Activated naive CD8-positive, alpha-beta T cell treated with anti-CD3 and anti-CD28 coated beads, Interleukin-2, amount 50 U/mL, for 24 hours (primary cell): ENCODE data around the gene TNNC2.
"Not testable (repeated sequence)": the region's sequence is repeated elsewhere in the genome, so short reads cannot be mapped to it uniquely, and the experiment has no call there.

ENCODE experiments used
- ATAC-seq: fragments of 150-1000 bp; cut with Tn5 transposase; one replicate; pipeline ENCODE4 v1.10.0; 2021
- DNase-seq: peaks from one replicate; pipeline ENCODE4 v3.0.0; 2021
- H3K27ac Mint-ChIP-seq: one replicate; pipeline ENCODE4 v1.8.0; 2021; ENCODE audit warnings: mild to moderate bottlenecking, mixed read lengths
- H3K27me3 Mint-ChIP-seq: one replicate; pipeline ENCODE4 v1.8.0; 2021; ENCODE audit warnings: mixed read lengths
- H3K36me3 Mint-ChIP-seq: one replicate; pipeline ENCODE4 v1.8.0; 2021; ENCODE audit warnings: low read depth, mixed read lengths
- H3K4me1 Mint-ChIP-seq: one replicate; pipeline ENCODE4 v1.8.0; 2021; ENCODE audit warnings: mixed read lengths
- H3K4me3 Mint-ChIP-seq: one replicate; pipeline ENCODE4 v1.8.0; 2021; ENCODE audit warnings: mild to moderate bottlenecking, moderate library complexity, mixed read lengths
- H3K9me3 Mint-ChIP-seq: one replicate; pipeline ENCODE4 v1.8.0; 2021; ENCODE audit warnings: mixed read lengths

The TNNC2 gene

DNA sequence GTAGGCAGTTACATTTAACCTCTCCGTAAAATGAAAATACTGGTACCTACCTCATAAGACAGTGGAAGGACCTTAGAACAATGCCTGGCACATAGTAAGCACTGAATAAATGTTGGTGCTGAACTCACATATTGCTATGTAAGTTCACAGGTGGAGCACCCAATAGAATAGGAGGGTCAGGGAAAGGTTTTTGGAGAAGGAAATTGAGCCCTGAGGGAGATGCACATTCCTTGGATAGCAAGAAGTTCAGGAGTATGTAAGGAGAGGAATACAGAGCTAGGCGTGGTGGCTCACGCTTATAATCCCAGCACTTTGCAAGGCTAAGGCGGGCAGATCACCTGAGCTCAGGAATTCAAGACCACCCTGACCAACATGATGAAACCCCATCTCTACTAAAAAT is 7.6 kb downstream of the TNNC2 start:
- H3K9me3 Mint-ChIP-seq, result no peaks in the 10 kb centered on the region
- H3K4me1 Mint-ChIP-seq, result peaks cover 13% of the 10 kb centered on the region
- no peak for DNase-seq
- ATAC-seq, result no peak
- peaks cover 14% of the 10 kb centered on the region for H3K36me3 Mint-ChIP-seq
- H3K4me3 Mint-ChIP-seq, result no peak overlapping the region
- H3K27me3 Mint-ChIP-seq, result peaks cover 28% of the 10 kb centered on the region
- H3K27ac Mint-ChIP-seq, result no peak overlapping the region

DNA sequence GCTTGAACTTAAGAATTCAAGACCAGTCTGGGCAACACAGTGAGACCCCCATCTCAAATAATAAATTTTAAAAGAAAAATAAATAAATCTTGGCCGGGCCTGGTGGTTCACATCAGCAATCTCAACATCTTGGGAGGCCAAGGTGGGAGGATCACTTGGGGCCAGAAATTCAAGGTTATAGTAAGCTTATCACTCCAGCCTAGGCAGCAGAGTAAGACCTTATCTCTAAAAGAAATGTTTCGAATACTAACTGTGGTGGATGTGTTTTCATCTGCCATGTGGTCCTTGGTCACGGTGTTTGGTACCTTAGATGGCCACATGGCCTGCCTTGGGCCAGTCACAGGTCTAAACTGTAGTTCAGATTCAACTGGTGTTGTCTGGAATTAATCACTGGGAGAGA is 8.9 kb downstream of the TNNC2 start:
- Mint-ChIP-seq H3K4me3 (no peak overlapping the region), H3K9me3 (no peaks in the 10 kb centered on the region), H3K27me3 (peaks cover 16% of the 10 kb centered on the region), H3K27ac (no peak overlapping the region), H3K36me3 (peaks cover 24% of the 10 kb centered on the region), H3K4me1 (peaks cover 10% of the 10 kb centered on the region)
- ATAC-seq, result no peak
- DNase-seq, result no peak

DNA sequence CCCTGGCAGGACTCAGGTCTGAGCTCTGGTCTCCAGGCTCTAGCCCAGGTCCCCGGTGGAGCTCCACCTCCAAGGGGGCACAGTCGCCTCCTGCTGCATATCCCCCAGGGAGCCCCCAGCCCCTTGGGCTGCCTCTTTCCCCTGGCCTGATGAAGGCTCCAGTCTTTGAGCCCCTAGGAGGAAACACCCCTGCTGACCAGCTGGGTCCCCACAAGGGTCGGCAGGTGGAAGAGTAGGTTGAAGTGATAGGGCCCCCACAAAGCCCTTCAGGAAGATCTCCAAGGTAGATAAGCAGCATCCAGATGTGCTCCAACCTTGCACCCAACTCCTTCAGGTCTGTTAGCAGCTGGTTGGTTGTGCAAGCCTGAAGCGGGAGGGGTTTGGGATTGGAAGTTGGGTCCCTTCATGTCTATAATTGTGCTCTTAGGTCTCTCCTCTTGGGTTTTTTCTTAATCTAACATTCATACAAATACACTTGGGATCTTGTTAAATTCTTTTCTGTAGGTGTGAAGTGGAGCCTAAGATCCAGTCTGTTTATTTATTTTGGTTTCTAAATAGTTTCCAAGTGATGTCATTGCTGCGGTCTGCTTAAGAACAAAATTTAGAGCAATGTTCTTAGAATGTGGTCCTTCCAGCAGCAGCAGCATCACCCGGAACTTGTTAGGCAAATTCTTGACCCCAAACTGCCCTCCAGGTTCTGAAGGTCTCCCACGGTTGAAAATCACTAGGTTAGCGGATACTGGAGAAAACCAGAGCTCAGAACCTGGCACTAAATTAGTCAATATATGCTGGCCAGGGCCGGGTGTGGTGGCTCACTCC is 9.5 kb downstream of the TNNC2 start:
- no peak overlapping the region for H3K4me3 Mint-ChIP-seq
- H3K27ac Mint-ChIP-seq, result no peak overlapping the region
- H3K27me3 Mint-ChIP-seq, result peaks cover 12% of the 10 kb centered on the region
- no peak for DNase-seq
- H3K4me1 Mint-ChIP-seq, result peaks cover 12% of the 10 kb centered on the region
- peaks cover 29% of the 10 kb centered on the region for H3K36me3 Mint-ChIP-seq
- ATAC-seq, result no peak
- no peaks in the 10 kb centered on the region for H3K9me3 Mint-ChIP-seq

DNA sequence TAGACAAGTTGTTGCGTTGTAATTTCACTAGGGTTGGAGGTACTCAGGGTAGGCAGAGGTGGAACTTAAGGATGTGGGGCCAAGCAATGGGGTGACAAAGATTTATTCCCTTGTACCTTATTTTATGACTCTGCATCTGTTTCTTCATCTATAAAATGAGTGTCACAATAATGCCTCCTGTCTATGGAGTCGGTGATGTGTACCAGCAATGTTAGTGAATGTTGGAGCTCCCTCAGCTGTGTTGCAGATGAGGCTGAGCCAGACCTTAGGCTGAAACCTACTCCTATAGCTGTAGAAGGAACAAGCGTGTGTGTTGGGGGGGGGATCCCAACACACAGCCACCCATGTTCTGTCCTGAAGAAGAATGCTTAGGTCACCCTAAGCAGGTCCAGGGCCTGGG is 10.2 kb downstream of the TNNC2 start:
- Mint-ChIP-seq H3K9me3 (no peaks in the 10 kb centered on the region), H3K4me3 (no peak overlapping the region), H3K27ac (no peak overlapping the region), H3K27me3 (peaks cover 6% of the 10 kb centered on the region), H3K4me1 (peaks cover 17% of the 10 kb centered on the region), H3K36me3 (peaks cover 32% of the 10 kb centered on the region)
- ATAC-seq (no peak), DNase-seq (no peak)

DNA sequence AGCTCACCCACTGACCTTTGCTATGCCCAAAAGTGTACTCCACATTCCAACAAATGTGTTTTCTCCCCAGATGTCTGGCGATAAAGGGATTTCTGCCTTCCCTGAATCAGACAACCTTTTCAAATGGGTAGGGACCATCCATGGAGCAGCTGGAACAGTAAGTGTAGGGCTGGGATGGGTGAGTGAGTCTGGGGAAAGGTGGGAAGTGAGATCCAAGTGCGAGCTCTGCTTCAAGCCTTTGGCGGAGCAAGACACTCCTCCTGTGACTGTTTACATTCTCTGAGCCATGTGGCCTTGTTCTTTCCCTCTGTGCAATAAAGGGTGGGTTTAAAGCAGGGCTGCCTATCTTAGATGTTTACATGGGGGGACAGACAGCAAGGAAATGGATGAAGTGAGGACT is 12.8 kb downstream of the TNNC2 start:
- no peak for ATAC-seq
- DNase-seq, result no peak
- Mint-ChIP-seq H3K27me3 (peaks cover under 1% of the 10 kb centered on the region), H3K9me3 (no peaks in the 10 kb centered on the region), H3K27ac (no peak overlapping the region), H3K4me1 (peaks cover 20% of the 10 kb centered on the region), H3K4me3 (peak overlapping the region; percentile 36), H3K36me3 (peaks cover 49% of the 10 kb centered on the region)

DNA sequence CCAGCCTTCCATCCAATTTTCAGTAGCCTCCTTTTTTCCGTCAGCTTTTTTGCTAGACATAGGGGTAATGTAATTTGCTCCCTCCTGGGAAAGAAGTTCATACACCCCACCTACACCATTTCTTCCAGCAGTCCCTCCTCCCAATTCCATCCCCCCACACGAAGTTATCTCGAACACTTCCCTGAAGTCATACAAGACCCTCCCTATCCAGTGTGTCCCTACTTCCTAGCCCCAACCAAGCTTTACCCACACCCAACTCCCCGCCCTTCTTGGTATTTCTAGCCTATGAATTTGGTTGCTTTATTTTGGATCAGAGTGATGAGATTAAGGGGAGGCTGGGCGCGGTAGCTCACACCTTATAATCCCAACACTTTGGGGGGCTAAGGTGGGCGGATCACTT is 13.6 kb downstream of the TNNC2 start:
- Mint-ChIP-seq H3K4me3 (peak overlapping the region; percentile 96), H3K9me3 (no peaks in the 10 kb centered on the region), H3K27me3 (no peaks in the 10 kb centered on the region), H3K27ac (peak overlapping the region; percentile 85), H3K36me3 (peaks cover 56% of the 10 kb centered on the region), H3K4me1 (peaks cover 20% of the 10 kb centered on the region)
- no peak for ATAC-seq
- DNase-seq, result no peak

DNA sequence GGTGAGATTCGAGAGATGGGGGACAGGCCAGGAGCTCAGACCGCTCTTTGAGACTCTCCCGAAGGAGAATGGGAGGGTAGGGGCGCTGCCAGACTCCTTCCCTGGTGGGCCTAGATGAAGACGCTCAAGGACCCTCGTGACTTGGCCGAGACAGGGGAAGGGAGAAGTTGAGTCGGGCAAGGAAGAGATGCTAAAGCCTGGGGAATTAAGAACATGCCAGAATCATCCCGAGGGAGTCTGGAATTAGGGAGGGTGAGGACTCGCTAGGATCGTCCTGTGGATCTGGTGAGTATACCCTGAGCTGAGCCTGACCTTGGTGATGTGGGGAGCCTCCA is 14.1 kb downstream of the TNNC2 start:
- H3K9me3 Mint-ChIP-seq, result no peaks in the 10 kb centered on the region
- H3K27me3 Mint-ChIP-seq, result no peaks in the 10 kb centered on the region
- no peak for ATAC-seq
- H3K27ac Mint-ChIP-seq, result peak overlapping the region; percentile 85
- H3K36me3 Mint-ChIP-seq, result peaks cover 58% of the 10 kb centered on the region
- DNase-seq, result no peak
- H3K4me1 Mint-ChIP-seq, result peaks cover 20% of the 10 kb centered on the region
- peak overlapping the region; percentile 96 for H3K4me3 Mint-ChIP-seq

DNA sequence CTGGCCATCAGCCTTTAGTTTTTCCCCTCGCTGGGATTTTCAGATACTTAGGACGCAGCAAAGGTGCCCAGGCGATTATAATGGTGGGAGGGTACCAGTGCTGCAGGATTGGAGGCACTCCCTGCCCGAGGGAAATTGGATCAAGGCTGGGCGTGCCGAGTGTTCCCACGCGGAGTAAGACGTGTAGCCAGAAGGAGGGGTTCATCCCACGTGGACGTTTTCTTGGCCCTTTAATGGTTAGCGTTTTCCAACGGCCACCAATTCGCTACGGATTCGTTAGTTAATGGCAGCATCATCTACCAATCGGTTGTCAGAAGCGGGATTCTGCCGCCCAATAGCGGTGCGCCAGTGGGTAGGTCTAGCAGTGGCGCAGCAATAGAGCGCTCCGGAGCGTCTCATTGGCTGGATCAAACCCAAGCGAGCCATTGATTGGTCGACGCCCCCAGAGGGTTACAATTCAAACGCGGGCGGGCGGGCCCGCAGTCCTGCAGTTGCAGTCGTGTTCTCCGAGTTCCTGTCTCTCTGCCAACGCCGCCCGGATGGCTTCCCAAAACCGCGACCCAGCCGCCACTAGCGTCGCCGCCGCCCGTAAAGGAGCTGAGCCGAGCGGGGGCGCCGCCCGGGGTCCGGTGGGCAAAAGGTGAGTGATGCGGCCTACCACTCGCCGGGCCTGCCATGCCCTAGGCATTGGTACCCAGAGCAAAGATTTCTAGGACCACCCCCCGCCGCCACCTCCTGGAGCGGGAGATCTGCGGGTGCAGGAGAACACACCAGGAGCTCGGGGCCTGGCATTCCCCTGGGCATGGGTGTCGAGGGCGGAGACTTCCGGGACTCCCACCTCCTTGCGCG is 14.7 kb downstream of the TNNC2 start, which contains the start of gene UBE2C:
UBE2C (plus strand) TSS at position 488 of the 849 bp plus-strand sequence; CDS start at position 540, 52 bp downstream.
- Mint-ChIP-seq H3K36me3 (peaks cover 60% of the 10 kb centered on the region), H3K4me1 (peaks cover 20% of the 10 kb centered on the region), H3K4me3 (peak within 1 kb of the TSS; percentile 96), H3K9me3 (no peaks in the 10 kb centered on the region), H3K27ac (peak within 1 kb of the TSS; percentile 85), H3K27me3 (no peaks in the 10 kb centered on the region)
- ATAC-seq (peak; percentile 99), DNase-seq (peak; percentile 93)

DNA sequence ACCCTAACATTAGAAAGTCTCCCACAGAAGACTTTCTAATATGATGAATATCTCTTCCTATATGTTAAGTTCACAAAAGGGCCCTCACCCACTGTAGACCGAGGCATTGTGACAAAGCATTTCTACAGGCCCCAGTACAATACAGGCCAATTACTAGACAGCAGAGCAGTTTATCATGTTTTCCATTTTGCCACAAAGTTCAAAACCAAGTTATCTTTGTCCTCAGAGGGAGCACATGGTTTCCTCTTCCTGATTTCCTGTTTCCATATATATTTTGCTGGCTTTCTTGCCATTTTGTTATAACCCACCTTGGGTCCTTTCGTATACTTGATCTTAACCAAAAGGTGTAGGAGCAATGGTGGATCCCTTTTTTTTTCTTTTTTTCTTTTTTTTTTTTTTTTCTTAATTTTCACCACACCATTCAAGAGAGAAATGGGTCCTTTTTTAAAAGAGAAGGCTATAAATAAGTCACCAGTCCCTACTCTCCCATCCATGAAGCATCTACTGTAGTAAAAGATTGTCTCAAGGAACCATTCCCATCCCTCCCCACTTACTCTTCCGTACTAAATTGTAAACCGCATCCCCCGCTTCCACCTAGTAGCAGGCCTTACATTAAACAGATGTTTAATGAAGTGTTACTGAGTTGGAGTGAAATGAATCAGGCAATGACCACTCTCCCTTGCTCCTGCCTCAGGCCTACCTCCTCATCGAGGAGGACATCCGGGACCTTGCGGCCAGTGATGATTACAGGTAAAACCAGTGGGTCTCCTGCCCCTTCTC is 16.7 kb downstream of the TNNC2 start:
- ATAC-seq (no peak), DNase-seq (no peak)
- Mint-ChIP-seq H3K27me3 (no peaks in the 10 kb centered on the region), H3K36me3 (peaks cover 57% of the 10 kb centered on the region), H3K27ac (peak overlapping the region; percentile 24), H3K4me3 (no peak overlapping the region), H3K9me3 (no peaks in the 10 kb centered on the region), H3K4me1 (peaks cover 17% of the 10 kb centered on the region)

DNA sequence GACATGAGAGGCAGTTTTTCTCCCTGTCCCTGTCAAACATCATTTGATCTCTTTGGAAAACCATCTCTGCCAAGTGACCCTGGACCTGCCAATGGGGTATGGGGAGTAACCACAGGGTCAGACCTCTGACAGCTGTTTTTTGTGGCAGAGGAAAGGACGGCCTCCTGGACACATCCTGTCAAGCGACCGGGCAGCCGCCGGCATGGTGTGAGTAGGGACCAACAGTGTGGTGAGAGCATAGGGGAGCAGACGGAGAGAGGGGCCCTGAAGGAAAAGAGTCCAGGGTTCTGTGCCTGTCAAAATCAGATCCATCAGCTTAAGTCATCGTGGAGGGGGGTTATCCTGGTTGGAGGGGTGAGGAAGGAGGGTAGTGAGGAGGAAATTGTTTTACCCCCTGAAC is 25.3 kb downstream of the TNNC2 start:
- H3K27me3 Mint-ChIP-seq, result no peaks in the 10 kb centered on the region
- H3K27ac Mint-ChIP-seq, result no peak overlapping the region
- H3K4me3 Mint-ChIP-seq, result no peak overlapping the region
- no peaks in the 10 kb centered on the region for H3K9me3 Mint-ChIP-seq
- DNase-seq (no peak), ATAC-seq (no peak)
- peaks cover 29% of the 10 kb centered on the region for H3K36me3 Mint-ChIP-seq
- H3K4me1 Mint-ChIP-seq, result peaks cover 5% of the 10 kb centered on the region

DNA sequence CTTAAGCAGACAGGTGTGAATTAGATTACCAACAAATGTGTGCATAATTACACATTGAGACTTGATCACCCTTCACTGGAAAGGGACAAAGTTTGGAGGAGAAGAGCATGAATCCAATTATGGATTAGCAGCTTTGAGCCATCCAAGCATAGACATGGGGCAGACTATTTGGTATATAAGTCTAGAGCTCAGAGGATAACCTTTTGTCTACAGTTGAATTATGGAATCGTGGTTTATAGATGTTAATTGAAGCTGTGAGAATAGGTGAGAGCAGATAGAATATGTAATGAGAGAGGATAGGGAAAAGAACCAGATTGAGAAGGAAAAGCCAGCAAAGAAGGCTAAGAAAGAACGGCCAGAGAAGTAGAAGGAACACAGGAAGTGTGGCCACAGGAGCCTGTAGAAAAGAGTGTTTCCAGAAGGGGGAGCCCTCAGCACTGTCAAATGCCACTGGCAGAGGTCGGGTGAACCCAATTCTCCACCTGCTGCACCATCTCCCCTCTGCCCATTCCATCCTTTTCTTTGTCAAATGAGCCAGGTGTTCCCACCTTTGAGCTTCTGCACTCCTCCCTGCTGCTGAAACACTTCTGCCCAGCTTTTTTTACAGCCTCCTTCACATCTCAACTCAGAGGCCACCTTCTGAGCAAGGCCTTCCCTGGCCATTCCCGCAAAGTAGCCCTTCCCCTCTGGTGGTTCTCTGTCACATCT is 28.0 kb downstream of the TNNC2 start:
- ATAC-seq (peak; percentile 94), DNase-seq (peak; percentile 67)
- peaks cover 5% of the 10 kb centered on the region for H3K4me1 Mint-ChIP-seq
- peak overlapping the region; percentile 19 for H3K27ac Mint-ChIP-seq
- H3K4me3 Mint-ChIP-seq, result no peak overlapping the region
- no peaks in the 10 kb centered on the region for H3K9me3 Mint-ChIP-seq
- peaks cover 38% of the 10 kb centered on the region for H3K36me3 Mint-ChIP-seq
- no peaks in the 10 kb centered on the region for H3K27me3 Mint-ChIP-seq

DNA sequence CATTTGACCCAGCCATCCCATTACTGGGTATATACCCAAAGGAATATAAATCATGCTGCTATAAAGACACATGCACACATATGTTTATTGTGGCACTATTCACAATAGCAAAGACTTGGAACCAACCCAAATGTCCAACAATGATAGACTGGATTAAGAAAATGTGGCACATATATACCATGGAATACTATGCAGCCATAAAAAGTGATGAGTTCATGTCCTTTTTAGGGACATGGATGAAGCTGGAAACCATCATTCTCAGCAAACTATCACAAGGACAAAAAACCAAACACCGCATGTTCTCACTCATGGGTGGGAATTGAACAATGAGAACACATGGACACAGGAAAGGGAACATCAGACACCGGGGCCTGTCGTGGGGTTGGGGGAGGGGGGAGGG is 29.2 kb downstream of the TNNC2 start:
- H3K9me3 Mint-ChIP-seq, H3K4me1 Mint-ChIP-seq: not testable (repeated sequence)
- H3K36me3 Mint-ChIP-seq, result peaks cover 38% of the 10 kb centered on the region

DNA sequence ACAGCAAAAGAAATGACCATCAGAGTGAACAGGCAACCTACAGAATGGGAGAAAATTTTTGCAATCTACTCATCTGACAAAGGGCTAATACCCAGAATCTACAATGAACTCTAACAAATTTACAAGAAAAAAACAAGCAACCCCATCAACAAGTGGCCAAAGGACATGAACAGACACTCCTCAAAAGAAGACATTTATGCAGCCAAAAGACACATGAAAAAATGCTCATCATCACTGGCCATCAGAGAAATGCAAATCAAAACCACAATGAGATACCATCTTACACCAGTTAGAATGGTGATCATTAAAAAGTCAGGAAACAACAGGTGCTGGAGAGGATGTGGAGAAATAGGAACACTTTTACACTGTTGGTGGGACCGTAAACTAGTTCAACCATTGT is 29.6 kb downstream of the TNNC2 start:
- H3K9me3 Mint-ChIP-seq, DNase-seq, H3K27me3 Mint-ChIP-seq, ATAC-seq, H3K4me3 Mint-ChIP-seq, H3K27ac Mint-ChIP-seq: not testable (repeated sequence)
- Mint-ChIP-seq H3K4me1 (peaks cover 12% of the 10 kb centered on the region), H3K36me3 (peaks cover 42% of the 10 kb centered on the region)

More for the DNA sequence above, 29.2 kb downstream of the TNNC2 start:
- H3K27me3 Mint-ChIP-seq, ATAC-seq, DNase-seq, H3K27ac Mint-ChIP-seq, H3K4me3 Mint-ChIP-seq: not testable (repeated sequence)
